MM.1S (cell line): ENCODE results near the gene TMEM101.

Experiments used
- DNase-seq: peaks from one replicate; pipeline ENCODE4 v3.0.0-alpha.2; 2015
- H2AFZ ChIP-seq: fragments of 300-600 bp; sonication (generic); 2 replicates; pipeline ENCODE4 v1.6.0; 2016; ENCODE audit warnings: antibody characterized with exemption, low read length
- H3F3A ChIP-seq: fragments of 300-600 bp; sonication (generic); 2 replicates; pipeline ENCODE4 v1.6.1; 2016; ENCODE audit warnings: mild to moderate bottlenecking, antibody characterized with exemption, low read length, moderate library complexity, mixed read lengths; ENCODE audit not compliant: insufficient read depth
- H3K27ac ChIP-seq: fragments of 300-600 bp; sonication (generic); 2 replicates; pipeline ENCODE4 v1.5.1; 2016; ENCODE audit warnings: mild to moderate bottlenecking, low read length
- H3K27me3 ChIP-seq: fragments of 300-600 bp; sonication (generic); replicated peaks from 2 replicates; pipeline ENCODE4 v1.6.0; 2016; ENCODE audit warnings: low read length; ENCODE audit not compliant: insufficient read depth
- H3K36me3 ChIP-seq: fragments of 300-600 bp; sonication (generic); replicated peaks from 2 replicates; pipeline ENCODE4 v1.6.1; 2016; ENCODE audit warnings: mild to moderate bottlenecking, low read length, mixed read lengths; ENCODE audit not compliant: insufficient read depth
- H3K4me1 ChIP-seq: fragments of 300-600 bp; sonication (generic); 2 replicates; pipeline ENCODE4 v1.6.1; 2016; ENCODE audit warnings: low read length, mixed read lengths
- H3K4me2 ChIP-seq: fragments of 300-600 bp; sonication (generic); 2 replicates; pipeline ENCODE4 v1.6.0; 2016; ENCODE audit warnings: low read depth, low read length
- H3K4me3 ChIP-seq: fragments of 300-600 bp; sonication (generic); 2 replicates; pipeline ENCODE4 v1.5.1; 2016; ENCODE audit warnings: low read length, mixed read lengths
- H3K79me2 ChIP-seq: fragments of 300-600 bp; sonication (generic); 2 replicates; pipeline ENCODE4 v1.6.1; 2016; ENCODE audit warnings: mixed run types, low read length, mixed read lengths
- H3K9ac ChIP-seq: fragments of 300-600 bp; sonication (generic); 2 replicates; pipeline ENCODE4 v1.6.1; 2016; ENCODE audit warnings: low read length, mixed read lengths
- H3K9me2 ChIP-seq: fragments of 300-600 bp; sonication (generic); replicated peaks from 2 replicates; pipeline ENCODE4 v1.6.1; 2016; ENCODE audit warnings: mild to moderate bottlenecking, low read length, mixed read lengths; ENCODE audit not compliant: insufficient read depth
- H3K9me3 ChIP-seq: fragments of 300-600 bp; sonication (generic); replicated peaks from 2 replicates; pipeline ENCODE4 v1.6.1; 2016; ENCODE audit warnings: mild to moderate bottlenecking, low read length, mixed read lengths; ENCODE audit not compliant: insufficient read depth
- H4K20me1 ChIP-seq: fragments of 300-600 bp; sonication (generic); 2 replicates; pipeline ENCODE4 v1.6.1; 2016; ENCODE audit warnings: mild to moderate bottlenecking, low read length, moderate library complexity, mixed read lengths; ENCODE audit not compliant: insufficient read depth
- CTCF ChIP-seq: fragments of 300-600 bp; sonication (generic); IDR thresholded peaks from 2 replicates; pipeline ENCODE4 v1.5.1; 2016; ENCODE audit warnings: antibody characterized with exemption, low read length, mixed read lengths
- EZH2 ChIP-seq: fragments of 300-600 bp; sonication (generic); optimal IDR thresholded peaks from 2 replicates; pipeline ENCODE3; 2017; ENCODE audit warnings: low read depth, mild to moderate bottlenecking, antibody characterized with exemption, low read length, mixed read lengths
- EZH2phosphoT487 ChIP-seq: fragments of 300-600 bp; sonication (generic); IDR thresholded peaks from 2 replicates; pipeline ENCODE4 v1.6.1; 2018; ENCODE audit warnings: antibody characterized with exemption, low read length

TMEM101 gene

GRCh38 chr17:43970366-43970765 lies 44.4 kb downstream of the TMEM101 start:
- Histone ChIP-seq H3K4me1 (no peaks in the 10 kb centered on the region), H3K9ac (no peak overlapping the region), H3K27ac (no peak overlapping the region), H2AFZ (no peak overlapping the region), H3K4me2 (no peak overlapping the region), H3K36me3 (no peaks in the 10 kb centered on the region), H3K9me3 (no peaks in the 10 kb centered on the region), H3K27me3 (no peaks in the 10 kb centered on the region), H4K20me1 (no peaks in the 10 kb centered on the region), H3K79me2 (no peaks in the 10 kb centered on the region), H3K4me3 (no peak overlapping the region), H3K9me2 (no peaks in the 10 kb centered on the region), H3F3A (no peaks in the 10 kb centered on the region)
- TF ChIP-seq CTCF (no peak), EZH2 (no peak), EZH2phosphoT487 (no peak)
- no peak for DNase-seq

- Histone ChIP-seq H3K36me3 (no peaks in the 10 kb centered on the region), H3K4me2 (no peak overlapping the region), H3K4me1 (no peaks in the 10 kb centered on the region), H3K4me3 (no peak overlapping the region), H3F3A (no peaks in the 10 kb centered on the region), H2AFZ (no peak overlapping the region), H4K20me1 (no peaks in the 10 kb centered on the region), H3K27me3 (no peaks in the 10 kb centered on the region), H3K9ac (no peak overlapping the region), H3K9me3 (no peaks in the 10 kb centered on the region), H3K9me2 (no peaks in the 10 kb centered on the region), H3K79me2 (no peaks in the 10 kb centered on the region), H3K27ac (no peak overlapping the region)
- DNase-seq: no peak
- TF ChIP-seq EZH2: no peak
- no peak for TF ChIP-seq EZH2phosphoT487
- TF ChIP-seq CTCF: no peak
Observed at GRCh38 chr17:43967251-43967875, 47.4 kb downstream of the TMEM101 start.

GRCh38 chr17:43966276-43966675 lies 48.5 kb downstream of the TMEM101 start:
- Histone ChIP-seq H3K4me1 (no peaks in the 10 kb centered on the region), H3K4me2 (no peak overlapping the region), H3K9me3 (no peaks in the 10 kb centered on the region), H3K27me3 (no peaks in the 10 kb centered on the region), H3K36me3 (no peaks in the 10 kb centered on the region), H3F3A (no peaks in the 10 kb centered on the region), H3K9ac (no peak overlapping the region), H4K20me1 (no peaks in the 10 kb centered on the region), H3K9me2 (no peaks in the 10 kb centered on the region), H3K27ac (no peak overlapping the region), H3K4me3 (no peak overlapping the region), H2AFZ (no peak overlapping the region), H3K79me2 (no peaks in the 10 kb centered on the region)
- TF ChIP-seq EZH2phosphoT487: no peak
- no peak for TF ChIP-seq CTCF
- no peak for TF ChIP-seq EZH2
- DNase-seq: no peak
